Measurements from ENCODE around the gene MCRIP2.

MCRIP2 gene

DNA sequence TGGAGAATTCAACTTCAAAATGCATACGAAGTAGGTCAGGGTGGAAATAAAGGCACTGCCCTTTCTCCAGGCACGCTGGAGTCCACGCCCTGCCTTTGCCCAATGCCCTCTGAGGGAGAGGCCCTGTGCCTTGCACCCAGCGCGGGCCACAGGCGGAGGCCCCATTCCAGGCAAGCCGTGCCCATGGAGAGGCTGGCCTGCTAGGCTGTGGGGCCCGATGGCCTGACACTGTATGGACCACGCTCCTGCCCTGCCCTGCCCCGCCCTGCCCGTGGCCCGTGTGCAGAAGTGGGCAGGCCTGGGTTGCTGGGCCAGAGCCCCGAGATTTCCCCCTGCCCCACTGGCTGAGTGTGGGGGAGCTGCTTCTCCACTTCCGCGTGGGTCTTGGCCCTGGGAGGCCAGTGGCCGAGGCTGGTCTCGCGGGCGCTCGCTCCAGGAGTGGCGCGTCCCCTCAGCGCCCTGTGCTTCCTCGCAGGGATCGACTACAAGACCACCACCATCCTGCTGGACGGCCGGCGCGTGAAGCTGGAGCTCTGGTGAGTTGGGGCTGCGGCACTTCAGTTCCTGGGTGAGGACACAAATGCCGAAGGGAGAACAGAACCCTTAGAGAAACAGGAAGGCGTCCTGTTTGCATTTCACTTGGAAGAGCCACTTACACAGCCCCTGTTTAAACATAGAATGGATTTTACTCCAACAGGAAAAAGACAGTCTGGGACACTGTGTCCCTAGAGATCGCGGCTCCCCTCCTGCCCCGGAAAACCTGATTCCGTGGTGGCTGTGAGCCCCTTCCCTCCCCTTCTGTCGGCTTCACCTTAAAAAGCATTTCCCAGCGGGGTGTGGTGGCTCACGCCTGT is 24.7 kb upstream of the MCRIP2 start:
- DNase-seq (ENCODE audit: low read depth): no peak

DNA sequence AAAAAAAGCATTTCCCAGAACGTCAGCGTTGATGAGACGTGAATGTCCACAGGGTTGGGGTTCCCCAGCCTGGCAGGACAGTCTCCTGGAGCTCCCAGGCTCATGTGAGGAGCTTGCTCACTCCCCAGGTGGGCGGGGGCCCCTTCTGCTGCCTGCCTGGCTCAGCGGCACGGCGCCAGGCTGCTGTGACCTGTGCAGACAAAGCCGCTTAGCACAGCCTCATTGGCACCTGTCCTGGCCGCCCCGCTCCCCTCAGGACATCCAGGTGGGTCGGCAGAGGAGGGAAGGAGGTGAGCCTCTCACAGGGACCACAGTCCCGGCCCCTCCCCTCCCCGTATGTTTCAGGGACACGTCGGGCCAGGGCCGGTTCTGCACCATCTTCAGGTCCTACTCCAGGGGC is 23.8 kb upstream of the MCRIP2 start:
- no peak for DNase-seq (ENCODE audit: low read depth)

- no peak for DNase-seq (ENCODE audit: low read depth)
Observed at GRCh38 chr16:619476-620100, 22.0 kb upstream of the MCRIP2 start.

- DNase-seq (ENCODE audit: low read depth): no peak
Observed at GRCh38 chr16:620700-621525, 20.7 kb upstream of the MCRIP2 start.

DNA sequence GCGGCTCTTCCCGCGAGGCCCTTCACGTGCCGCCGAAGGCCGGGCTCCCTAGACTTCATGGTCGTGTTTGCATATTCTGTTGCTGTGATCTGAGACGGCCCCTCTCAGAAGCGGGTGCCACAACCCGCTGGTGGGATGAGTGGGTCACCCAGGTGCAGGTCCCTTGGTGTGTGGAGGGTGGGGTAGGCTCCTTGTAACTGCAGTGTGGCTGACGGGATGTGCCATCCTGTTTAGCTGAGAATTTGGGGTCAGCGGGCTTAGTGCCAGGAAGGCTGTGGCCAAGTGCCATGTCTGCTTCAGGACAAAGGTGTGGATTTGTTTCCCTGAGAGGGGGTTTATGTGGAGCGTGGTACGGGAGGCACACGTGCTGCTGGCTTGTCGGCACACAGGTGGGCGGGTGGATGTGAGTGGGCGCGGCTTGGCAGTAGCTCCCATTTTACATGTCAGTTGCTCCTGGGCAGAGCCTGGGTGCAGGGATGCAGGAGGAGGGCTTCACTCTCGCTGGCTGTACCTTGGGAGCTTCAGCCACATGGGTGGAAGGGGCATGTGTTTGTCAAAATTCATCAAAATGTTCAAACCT is 20.0 kb upstream of the MCRIP2 start:
- DNase-seq (ENCODE audit: low read depth): no peak

DNA sequence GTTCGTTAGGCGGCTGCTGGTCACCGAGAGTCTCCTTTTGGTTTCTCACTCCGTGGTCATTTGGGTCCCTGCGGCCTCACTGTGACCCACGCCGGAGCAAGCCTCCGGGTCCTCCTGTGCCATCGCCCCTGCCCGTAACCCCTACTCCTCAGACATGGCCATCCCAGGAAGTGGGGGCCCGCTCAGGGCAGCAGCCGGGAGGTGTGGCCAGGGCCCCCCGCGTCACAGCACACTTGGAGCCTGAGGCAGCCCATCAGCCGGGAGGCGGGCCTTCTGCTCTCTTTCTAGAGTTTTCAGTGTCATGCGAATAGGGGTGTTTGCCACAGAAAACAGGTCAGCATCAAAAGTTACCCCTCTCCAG is 18.7 kb upstream of the MCRIP2 start:
- no peak for DNase-seq (ENCODE audit: low read depth)

DNA sequence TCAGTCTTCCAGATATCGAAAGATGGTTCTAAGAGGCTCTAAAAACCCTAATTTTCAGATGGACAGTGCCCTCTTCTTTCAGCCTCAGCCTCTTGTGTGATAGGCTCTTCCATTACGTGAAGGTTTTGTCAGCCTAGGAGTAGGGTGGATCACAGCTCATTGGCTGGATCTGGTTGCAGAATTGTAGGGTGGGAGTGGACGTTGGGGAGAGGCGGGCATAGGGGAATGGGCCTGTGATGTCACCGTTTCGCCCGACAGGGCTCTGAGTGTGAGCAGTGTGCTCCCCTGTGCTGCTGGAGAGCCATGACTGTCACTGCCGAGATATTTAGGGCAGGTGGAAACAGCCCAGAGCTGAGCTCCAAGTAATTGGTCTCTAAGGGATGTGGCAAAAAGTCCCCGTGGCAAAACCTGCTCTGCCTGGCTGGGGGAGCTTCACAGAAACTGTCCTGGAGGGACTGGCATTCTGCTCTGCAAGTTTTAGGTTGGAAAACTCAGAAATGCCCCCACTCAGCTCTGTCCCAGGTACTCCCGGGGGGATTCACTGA is 17.0 kb upstream of the MCRIP2 start:
- DNase-seq (ENCODE audit: low read depth): no peak

GRCh38 chr16:625117-625976 is 16.3 kb upstream of the MCRIP2 start:
- no peak for DNase-seq (ENCODE audit: low read depth)

GRCh38 chr16:625977-626765 is 15.5 kb upstream of the MCRIP2 start:
- DNase-seq (ENCODE audit: low read depth): no peak

DNA sequence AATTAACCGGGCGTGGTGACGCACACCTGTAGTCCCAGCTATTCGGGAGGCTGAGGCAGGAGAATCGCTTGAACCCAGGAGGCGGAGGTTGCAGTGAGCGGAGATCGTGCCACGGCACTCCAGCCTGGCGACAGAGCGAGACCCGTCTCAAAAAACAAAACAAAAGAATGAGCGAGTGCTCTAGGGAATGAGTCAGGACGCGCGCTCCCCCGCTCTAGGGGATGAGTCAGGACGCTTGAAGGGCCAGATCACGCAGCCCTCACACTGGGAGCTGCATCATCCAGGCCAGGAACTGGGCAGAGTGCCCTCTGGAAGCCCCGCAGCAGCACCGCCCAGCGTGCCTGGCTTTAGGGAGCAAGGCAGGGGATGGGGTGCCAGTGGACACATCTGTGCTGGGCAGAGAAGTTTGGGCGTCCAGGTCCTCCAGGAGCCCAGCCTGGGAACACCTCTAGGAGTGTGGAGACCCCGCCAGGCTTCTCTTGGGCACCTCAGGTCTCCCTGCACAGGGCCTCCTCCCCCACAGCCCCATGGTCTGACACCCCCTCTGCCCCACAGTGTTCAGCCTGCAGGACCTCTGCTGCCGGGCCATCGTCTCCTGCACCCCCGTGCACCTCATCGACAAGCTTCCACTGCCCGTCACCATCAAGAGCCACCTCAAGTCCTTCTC is 14.7 kb upstream of the MCRIP2 start:
- DNase-seq (ENCODE audit: low read depth): no peak

DNA sequence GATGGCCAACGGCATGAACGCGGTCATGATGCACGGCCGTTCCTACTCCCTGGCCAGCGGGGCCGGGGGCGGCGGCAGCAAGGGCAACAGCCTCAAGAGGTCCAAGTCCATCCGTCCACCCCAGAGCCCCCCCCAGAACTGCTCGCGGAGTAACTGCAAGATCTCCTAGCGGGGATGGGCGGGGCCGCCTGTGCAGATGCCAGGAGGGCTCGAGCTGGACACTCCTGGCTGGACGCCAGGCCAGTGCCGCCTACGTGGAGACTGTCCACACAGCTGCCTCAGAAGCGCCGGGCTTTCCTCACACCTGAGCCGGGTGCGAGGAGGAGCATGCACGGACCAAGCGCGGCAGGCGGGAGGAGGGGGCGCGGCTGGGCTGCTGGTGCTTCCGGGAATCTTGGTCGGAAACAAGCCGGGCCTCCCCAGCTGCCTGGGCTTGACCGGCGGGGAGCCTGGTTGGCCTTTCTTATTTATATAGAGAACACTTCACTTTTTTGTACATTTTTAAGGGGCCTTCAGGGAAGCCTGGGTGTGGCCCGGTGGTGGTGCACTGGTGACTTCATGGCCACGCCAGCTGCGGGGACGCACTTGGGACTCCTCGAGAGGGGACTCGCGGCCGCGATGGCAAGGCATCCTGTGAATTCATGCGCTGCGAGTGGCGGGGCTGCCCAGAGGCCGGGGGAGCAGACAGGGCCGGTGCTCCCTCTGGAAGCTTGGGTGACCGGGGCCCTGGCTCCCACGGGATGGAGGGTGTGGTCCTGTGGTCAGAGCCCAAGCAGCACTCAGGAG is 14.0 kb upstream of the MCRIP2 start:
- no peak for DNase-seq (ENCODE audit: low read depth)

GRCh38 chr16:628321-629061 is 13.1 kb upstream of the MCRIP2 start:
- DNase-seq (ENCODE audit: low read depth): no peak

DNA sequence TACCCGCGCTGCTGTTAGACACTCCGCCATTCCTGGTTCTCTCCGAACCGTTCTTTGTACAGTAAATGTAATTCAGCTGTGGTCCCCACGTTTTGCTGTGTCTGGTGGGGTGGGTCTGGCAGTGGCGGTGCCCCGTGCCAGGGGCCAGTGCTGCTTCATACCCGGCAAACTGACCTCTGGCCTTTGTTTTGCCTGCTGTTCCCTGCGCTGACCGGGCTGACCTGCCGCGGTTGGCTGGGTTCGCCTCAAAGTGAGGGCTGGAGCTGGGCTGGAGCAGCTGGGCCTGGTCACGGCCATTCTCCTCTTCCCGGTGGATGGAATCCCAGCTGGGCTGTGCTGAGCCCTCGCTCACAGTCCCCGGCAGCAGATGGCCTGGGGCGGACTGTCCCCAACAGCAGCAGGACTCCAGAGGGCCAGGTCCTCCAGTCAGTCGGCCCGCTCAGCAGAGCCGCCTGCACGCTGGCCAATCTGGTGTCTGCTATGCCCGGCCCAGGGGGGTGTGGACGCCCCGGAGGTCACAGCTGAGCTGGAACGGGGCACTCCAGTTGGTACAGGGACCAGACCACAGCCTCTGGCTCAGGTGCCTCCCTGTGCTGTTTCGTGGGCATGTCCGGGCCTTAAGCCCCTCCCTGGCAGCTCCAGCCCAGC is 12.3 kb upstream of the MCRIP2 start:
- DNase-seq (ENCODE audit: low read depth): no peak

DNA sequence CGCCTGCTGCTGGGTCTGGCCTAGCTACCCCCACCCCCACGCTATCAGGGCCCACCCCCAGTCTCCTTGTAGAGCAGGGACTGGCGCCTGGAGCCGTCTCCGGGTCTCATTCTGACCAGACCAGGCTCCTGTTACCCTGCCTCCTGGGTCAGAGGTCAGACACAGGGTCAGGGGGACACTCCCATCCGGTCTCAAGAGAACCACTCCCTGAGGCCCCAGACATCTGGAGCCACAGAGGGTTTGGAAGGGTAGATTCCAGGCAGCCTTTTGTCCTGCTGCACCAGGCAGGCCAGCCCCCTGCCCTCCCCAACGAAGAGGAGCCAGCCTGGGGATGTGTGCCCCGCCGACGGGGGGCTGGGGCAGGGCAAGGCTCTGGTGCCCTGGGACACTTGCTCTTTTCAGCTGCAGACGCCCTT is 11.8 kb upstream of the MCRIP2 start:
- DNase-seq (ENCODE audit: low read depth): no peak

GRCh38 chr16:630249-630814 is 11.3 kb upstream of the MCRIP2 start:
- DNase-seq (ENCODE audit: low read depth): no peak

GRCh38 chr16:630815-631405 is 10.7 kb upstream of the MCRIP2 start, which contains the start of gene WFIKKN1:
Gene WFIKKN1 (plus strand): TSS chr16:630985. CDS start chr16:631254, 269 bp downstream.
- DNase-seq (ENCODE audit: low read depth): no peak

GRCh38 chr16:631808-632358 is 9.7 kb upstream of the MCRIP2 start:
- DNase-seq (ENCODE audit: low read depth): no peak
